ENCODE measurements around the gene TMEM212.

Gene TMEM212

GRCh38 chr3:171833789-171834460 is 9.2 kb upstream of the TMEM212 start:
- no peak overlapping the region for H3K9ac ChIP-seq (ENCODE audit: low read depth, low read length, poor library complexity, severe bottlenecking)
- TF ChIP-seq CTCF (conservative IDR thresholded peaks at IDR 0.05; ENCODE audit: low read length) (peak; percentile 71), EZH2phosphoT487 (IDR thresholded peaks at IDR 0.05; ENCODE audit: borderline replicate concordance) (no peak)
- H3K9me2 ChIP-seq (replicated peaks; ENCODE audit: low read depth, low read length): no peaks in the 10 kb centered on the region
- H3F3A ChIP-seq (ENCODE audit: low read depth): no peaks in the 10 kb centered on the region
- H3K9me3 ChIP-seq (ENCODE audit: insufficient read depth, low read depth, low read length): no peaks in the 10 kb centered on the region
- H3K4me1 ChIP-seq (ENCODE audit: insufficient read depth, low read length, poor library complexity, severe bottlenecking): peaks cover 5% of the 10 kb centered on the region
- no peaks in the 10 kb centered on the region for H3K79me2 ChIP-seq (ENCODE audit: insufficient read depth, low read length)
- no peak overlapping the region for H3K4me2 ChIP-seq (ENCODE audit: low read depth, low read length, poor library complexity, severe bottlenecking)
- H2AFZ ChIP-seq (ENCODE audit: low read length): no peak overlapping the region
- H3K36me3 ChIP-seq (ENCODE audit: insufficient read depth, low read length): no peaks in the 10 kb centered on the region
- H3K27me3 ChIP-seq (ENCODE audit: insufficient read depth, low read length, poor library complexity, severe bottlenecking): no peaks in the 10 kb centered on the region
- H4K20me1 ChIP-seq (ENCODE audit: insufficient read depth, low read length, poor library complexity, severe bottlenecking): no peaks in the 10 kb centered on the region
- H3K4me3 ChIP-seq (ENCODE audit: low read length, poor library complexity, severe bottlenecking): no peak overlapping the region

GRCh38 chr3:171834461-171834801 is 8.7 kb upstream of the TMEM212 start:
- Histone ChIP-seq H3K9ac (ENCODE audit: low read depth, low read length, poor library complexity, severe bottlenecking) (no peak overlapping the region), H2AFZ (ENCODE audit: low read length) (no peak overlapping the region), H3F3A (ENCODE audit: low read depth) (no peaks in the 10 kb centered on the region), H3K4me2 (ENCODE audit: low read depth, low read length, poor library complexity, severe bottlenecking) (no peak overlapping the region), H4K20me1 (ENCODE audit: insufficient read depth, low read length, poor library complexity, severe bottlenecking) (no peaks in the 10 kb centered on the region), H3K4me1 (ENCODE audit: insufficient read depth, low read length, poor library complexity, severe bottlenecking) (peaks cover 4% of the 10 kb centered on the region), H3K36me3 (ENCODE audit: insufficient read depth, low read length) (no peaks in the 10 kb centered on the region), H3K9me2 (replicated peaks; ENCODE audit: low read depth, low read length) (no peaks in the 10 kb centered on the region), H3K79me2 (ENCODE audit: insufficient read depth, low read length) (no peaks in the 10 kb centered on the region), H3K4me3 (ENCODE audit: low read length, poor library complexity, severe bottlenecking) (no peak overlapping the region), H3K9me3 (ENCODE audit: insufficient read depth, low read depth, low read length) (no peaks in the 10 kb centered on the region), H3K27me3 (ENCODE audit: insufficient read depth, low read length, poor library complexity, severe bottlenecking) (no peaks in the 10 kb centered on the region)
- no peak for TF ChIP-seq EZH2phosphoT487 (IDR thresholded peaks at IDR 0.05; ENCODE audit: borderline replicate concordance)
- no peak for TF ChIP-seq CTCF (conservative IDR thresholded peaks at IDR 0.05; ENCODE audit: low read length)

- H3K36me3 ChIP-seq (ENCODE audit: insufficient read depth, low read length): no peaks in the 10 kb centered on the region
- no peaks in the 10 kb centered on the region for H3K9me2 ChIP-seq (replicated peaks; ENCODE audit: low read depth, low read length)
- no peaks in the 10 kb centered on the region for H3F3A ChIP-seq (ENCODE audit: low read depth)
- no peaks in the 10 kb centered on the region for H3K79me2 ChIP-seq (ENCODE audit: insufficient read depth, low read length)
- no peak overlapping the region for H3K4me3 ChIP-seq (ENCODE audit: low read length, poor library complexity, severe bottlenecking)
- H3K4me1 ChIP-seq (ENCODE audit: insufficient read depth, low read length, poor library complexity, severe bottlenecking): no peaks in the 10 kb centered on the region
- no peak overlapping the region for H2AFZ ChIP-seq (ENCODE audit: low read length)
- no peak overlapping the region for H3K9ac ChIP-seq (ENCODE audit: low read depth, low read length, poor library complexity, severe bottlenecking)
- H4K20me1 ChIP-seq (ENCODE audit: insufficient read depth, low read length, poor library complexity, severe bottlenecking): no peaks in the 10 kb centered on the region
- TF ChIP-seq CTCF (conservative IDR thresholded peaks at IDR 0.05; ENCODE audit: low read length): no peak
- no peak for TF ChIP-seq EZH2phosphoT487 (IDR thresholded peaks at IDR 0.05; ENCODE audit: borderline replicate concordance)
- no peak overlapping the region for H3K4me2 ChIP-seq (ENCODE audit: low read depth, low read length, poor library complexity, severe bottlenecking)
- H3K9me3 ChIP-seq (ENCODE audit: insufficient read depth, low read depth, low read length): no peaks in the 10 kb centered on the region
- H3K27me3 ChIP-seq (ENCODE audit: insufficient read depth, low read length, poor library complexity, severe bottlenecking): no peaks in the 10 kb centered on the region
Measured at GRCh38 chr3:171835116-171835515, 8.0 kb upstream of the TMEM212 start.
